GM23338 (cell line): ENCODE results near the gene IGFBP7.

ENCODE experiments used
- CREB1 ChIP-seq: fragments of 250-450 bp; sonication (Bioruptor Pico); IDR thresholded peaks from 2 replicates; pipeline ENCODE4 v1.5.0; 2020; ENCODE audit warnings: low read depth, mild to moderate bottlenecking, moderate library complexity
- EZH2 ChIP-seq: fragments of 200-600 bp; sonication (generic); IDR thresholded peaks from one replicate; pipeline ENCODE4 v1.8.0; 2017; ENCODE audit warnings: antibody characterized with exemption, mild to moderate bottlenecking, low read depth; ENCODE audit not compliant: unreplicated experiment
- POLR2AphosphoS5 ChIP-seq: IDR thresholded peaks from 2 replicates; pipeline ENCODE4 v1.6.1; 2016; ENCODE audit warnings: antibody characterized with exemption, low read depth
- STAT1 ChIP-seq: IDR thresholded peaks from one replicate; pipeline ENCODE4 v1.6.1; 2016; ENCODE audit warnings: antibody characterized with exemption; ENCODE audit not compliant: unreplicated experiment
- TF ChIP-seq, protein P1 (sequence below), 2 experiments: fragments of 200-600 bp in 1 of 2; sonication (generic) in 1 of 2; conservative IDR thresholded peaks; 2 replicates each; pipeline versions ENCODE4 v1.5.1 to v1.6.1; 2016 to 2017; ENCODE audit warnings: antibody characterized with exemption in 2 of 2, low read depth in 2 of 2, mild to moderate bottlenecking in 2 of 2, moderate library complexity in 1 of 2

GRCh38 chr4:57075367-57075766 is 34.8 kb downstream of the IGFBP7 start:
- TF ChIP-seq CREB1 (CRISPR knock-in tag) (no peak), EZH2 (no peak), STAT1 (no peak), POLR2AphosphoS5 (no peak)
- TF ChIP-seq, protein P1, sequence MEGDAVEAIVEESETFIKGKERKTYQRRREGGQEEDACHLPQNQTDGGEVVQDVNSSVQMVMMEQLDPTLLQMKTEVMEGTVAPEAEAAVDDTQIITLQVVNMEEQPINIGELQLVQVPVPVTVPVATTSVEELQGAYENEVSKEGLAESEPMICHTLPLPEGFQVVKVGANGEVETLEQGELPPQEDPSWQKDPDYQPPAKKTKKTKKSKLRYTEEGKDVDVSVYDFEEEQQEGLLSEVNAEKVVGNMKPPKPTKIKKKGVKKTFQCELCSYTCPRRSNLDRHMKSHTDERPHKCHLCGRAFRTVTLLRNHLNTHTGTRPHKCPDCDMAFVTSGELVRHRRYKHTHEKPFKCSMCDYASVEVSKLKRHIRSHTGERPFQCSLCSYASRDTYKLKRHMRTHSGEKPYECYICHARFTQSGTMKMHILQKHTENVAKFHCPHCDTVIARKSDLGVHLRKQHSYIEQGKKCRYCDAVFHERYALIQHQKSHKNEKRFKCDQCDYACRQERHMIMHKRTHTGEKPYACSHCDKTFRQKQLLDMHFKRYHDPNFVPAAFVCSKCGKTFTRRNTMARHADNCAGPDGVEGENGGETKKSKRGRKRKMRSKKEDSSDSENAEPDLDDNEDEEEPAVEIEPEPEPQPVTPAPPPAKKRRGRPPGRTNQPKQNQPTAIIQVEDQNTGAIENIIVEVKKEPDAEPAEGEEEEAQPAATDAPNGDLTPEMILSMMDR (conservative IDR thresholded peaks at IDR 0.05; ENCODE audit: low read depth in 2 of 2), result no peak
